Right kidney (tissue), 1 donor: ENCODE data around the gene ZFP36L2.
"Not testable (repeated sequence)": the region's sequence is repeated elsewhere in the genome, so short reads cannot be mapped to it uniquely, and the experiment has no call there.

Source experiments
- DNase-seq: peaks from one replicate; pipeline ENCODE4 v3.0.0-alpha.2; 2016

ZFP36L2 gene

GRCh38 chr2:43209204-43209717, 17.1 kb downstream of the ZFP36L2 start:
- DNase-seq: no peak

DNA sequence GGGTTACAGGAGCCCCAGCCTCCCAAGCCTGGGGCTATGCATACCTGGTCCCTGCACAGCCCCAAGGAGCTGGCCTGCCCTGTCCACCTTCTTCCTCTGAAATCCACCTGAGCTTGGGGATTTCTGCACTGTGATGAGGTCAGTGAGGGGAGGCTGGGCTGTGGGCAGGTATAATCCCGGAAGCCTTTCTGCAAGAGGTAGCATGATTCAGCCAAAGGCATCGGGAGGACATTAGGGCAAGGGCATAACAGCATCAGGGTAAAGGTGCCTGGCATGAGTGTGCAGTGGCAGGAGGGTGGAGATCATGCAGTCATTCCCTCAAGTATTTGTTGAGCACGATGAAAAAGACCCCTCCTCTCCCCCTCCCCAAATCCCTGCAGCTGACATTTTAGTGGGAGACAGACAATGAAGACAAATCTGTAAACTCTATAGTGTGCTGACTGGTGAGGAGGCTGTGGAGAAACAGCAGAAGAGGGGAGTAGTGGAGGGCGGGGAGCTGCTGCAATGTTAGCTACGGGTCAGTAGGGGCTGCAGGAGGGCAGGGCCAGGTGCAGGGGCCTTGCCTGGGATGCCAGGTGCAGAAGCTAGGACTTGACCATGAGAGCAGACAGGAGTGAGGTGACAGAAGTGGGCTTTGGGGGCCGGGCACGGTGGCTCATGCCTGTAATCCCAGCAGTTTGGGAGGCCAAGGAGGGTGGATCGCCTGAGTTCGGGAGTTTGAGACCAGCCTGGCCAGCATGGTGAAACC, 18.7 kb downstream of the ZFP36L2 start:
- no peak for DNase-seq

GRCh38 chr2:43206602-43207001, 19.8 kb downstream of the ZFP36L2 start:
- DNase-seq: no peak

GRCh38 chr2:43203373-43203772, 23.0 kb downstream of the ZFP36L2 start:
- no peak for DNase-seq

- DNase-seq: no peak
Measured at GRCh38 chr2:43202289-43202688, 24.1 kb downstream of the ZFP36L2 start.

- no peak for DNase-seq
Measured at GRCh38 chr2:43201497-43201896, 24.9 kb downstream of the ZFP36L2 start.

DNA sequence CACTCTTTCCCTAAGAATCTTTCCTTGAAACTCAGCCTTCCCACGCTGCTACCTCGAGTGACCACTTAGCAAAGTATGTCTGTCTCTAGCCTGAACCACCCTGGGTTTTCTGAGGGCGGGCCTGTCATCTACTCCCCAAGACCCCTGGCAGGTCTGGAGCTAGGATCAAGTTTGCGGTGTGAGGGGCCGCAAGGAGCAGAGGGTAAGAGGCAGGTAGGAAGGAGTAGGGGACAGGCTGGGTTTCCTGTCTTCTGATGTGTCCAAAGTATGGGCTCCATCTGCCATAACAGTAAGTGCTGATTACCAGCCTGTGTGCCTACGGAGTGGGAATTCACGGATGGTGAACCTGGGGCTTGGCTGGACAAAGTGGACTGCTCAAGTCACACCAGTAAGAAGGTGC, 25.4 kb downstream of the ZFP36L2 start:
- no peak for DNase-seq

GRCh38 chr2:43199492-43200488, 26.6 kb downstream of the ZFP36L2 start:
- DNase-seq: peak; percentile 54

DNA sequence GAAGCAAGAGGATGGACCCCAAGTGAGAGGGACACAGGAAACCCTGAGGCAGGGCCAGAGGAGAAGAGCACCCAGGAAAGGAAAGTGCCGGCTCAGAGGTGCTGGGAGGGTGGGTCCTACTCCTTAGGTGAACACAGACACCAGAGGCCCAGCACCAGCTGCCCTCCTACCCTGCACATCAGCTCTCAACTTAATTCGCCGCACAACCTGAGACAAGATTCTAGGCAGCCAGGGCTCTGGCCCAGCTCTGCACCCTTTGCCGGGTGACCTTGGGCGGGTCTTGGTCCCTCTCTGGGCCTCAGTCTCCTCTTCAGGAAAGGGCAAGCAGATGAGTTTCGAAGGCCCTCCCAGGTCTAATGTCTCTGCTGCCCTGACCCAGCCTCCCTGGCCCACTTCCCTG, 28.1 kb downstream of the ZFP36L2 start:
- DNase-seq: no peak

DNA sequence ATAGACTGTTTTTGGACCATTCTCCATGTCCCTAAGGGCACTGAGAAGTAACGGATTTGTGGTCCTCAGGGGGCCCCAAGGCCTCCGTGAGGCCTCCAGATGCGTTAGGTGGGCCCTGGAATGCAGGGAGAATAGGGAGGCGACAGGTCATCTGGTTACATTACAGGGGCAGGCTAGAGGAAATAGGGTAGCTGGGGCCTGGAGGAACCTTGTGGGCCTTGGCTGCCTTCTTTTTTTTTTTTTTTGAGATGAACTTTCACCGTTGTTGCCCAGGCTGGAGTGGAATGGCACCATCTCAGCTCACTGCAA, 28.9 kb downstream of the ZFP36L2 start:
- DNase-seq: no peak

DNA sequence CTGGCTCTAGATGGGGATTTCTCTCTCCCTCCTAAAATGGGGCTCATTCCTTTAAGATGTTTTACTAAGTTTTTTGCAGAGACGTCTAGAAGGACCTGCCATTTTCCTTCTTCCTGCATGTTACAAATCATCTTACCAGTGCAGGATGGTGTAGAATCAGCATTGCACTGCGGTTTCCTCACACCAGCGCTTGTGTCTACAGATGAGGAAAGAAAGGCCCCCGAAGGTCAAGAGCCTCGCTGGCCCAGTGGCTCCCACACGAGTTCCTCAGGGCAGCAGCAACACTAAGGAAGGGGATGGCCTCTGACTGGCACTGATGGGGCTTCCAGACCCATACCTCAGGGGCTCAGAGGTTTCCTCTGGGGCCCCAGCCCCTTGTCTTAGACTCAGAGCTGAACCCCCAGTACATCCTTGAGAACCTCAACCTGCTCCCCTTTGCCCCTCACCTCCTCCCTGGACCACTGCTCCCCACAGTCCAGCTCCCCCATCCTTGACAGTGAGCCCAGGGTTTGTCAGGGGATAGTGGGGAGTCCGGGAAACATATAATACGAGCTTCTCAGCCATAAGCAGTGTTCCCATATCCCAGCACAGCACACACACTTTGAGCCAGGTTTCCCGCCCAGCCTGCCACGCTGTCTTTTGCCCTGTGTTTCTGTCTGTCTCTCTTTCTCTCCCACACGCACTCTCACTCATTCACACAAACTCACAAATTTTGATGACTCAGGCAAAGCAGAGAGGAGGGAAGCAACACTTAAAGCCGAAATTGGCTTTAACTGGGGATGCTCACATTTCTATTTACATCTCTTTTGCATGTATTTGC, 29.4 kb downstream of the ZFP36L2 start:
- peak; percentile 49 for DNase-seq

DNA sequence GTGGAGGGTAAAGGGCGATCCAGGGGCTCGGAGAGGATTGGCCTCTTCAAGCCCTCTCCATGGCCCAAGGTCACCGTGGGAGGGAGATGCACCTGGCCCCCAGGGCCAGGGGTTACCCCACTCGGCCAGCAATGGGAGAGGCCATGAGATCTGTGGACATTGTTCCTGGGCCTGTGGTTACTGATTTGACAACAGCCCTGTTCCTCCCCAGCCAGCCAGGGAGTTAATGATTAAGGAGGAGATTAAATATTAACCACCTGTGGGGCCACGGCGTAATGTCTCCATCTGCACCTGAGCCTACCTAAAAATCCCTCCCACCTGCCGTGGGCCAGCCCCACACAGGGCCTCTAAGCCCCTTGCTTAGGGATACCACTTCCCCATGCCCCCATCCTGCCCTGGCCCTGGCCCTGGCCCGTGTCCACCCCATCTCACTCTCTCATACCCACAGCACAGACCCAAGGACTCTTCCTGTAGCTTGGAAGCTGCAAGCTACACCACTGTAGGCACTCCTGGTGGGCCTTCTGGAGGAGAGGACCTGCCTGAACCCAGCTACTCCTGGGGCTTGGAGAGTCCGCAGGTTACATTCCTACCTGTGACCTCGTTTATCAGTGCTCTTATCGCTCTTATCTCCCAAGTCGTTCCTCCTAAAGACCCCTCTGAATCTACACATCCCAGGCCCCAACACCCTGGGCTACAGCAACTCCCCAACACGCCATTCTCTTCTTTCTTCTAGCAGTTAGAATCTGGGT, 32.1 kb downstream of the ZFP36L2 start:
- DNase-seq: peak; percentile 76

GRCh38 chr2:43193652-43194120, 32.7 kb downstream of the ZFP36L2 start:
- DNase-seq: no peak

GRCh38 chr2:43192744-43193651, 33.4 kb downstream of the ZFP36L2 start:
- DNase-seq: no peak

DNA sequence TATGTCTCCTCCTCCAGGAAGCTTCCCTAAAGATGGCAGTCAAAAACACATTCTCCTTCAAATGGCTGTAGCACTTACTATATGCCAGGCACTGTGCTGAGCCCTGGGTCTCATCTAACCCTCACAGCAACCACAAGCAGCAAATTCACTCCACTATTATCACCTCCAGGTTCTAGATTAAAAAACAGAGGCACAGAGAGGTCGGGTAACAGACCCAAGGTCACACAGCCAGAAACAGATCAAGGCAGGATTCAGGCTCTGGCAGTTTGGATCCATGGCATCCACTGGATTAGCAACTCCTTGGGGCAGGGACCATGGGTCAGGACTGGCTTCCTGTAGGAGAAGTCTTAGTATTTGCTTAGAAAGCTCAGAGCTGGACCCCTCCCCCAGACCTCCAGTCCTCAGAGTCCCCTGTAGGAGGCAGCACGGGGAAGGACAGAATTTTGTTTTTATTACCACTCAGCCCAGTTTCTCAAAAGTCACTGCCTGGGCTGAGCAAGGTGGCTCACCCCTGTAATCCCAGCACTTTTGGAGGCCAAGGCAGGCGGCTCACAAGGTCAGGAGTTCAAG, 34.4 kb downstream of the ZFP36L2 start:
- DNase-seq: no peak

DNA sequence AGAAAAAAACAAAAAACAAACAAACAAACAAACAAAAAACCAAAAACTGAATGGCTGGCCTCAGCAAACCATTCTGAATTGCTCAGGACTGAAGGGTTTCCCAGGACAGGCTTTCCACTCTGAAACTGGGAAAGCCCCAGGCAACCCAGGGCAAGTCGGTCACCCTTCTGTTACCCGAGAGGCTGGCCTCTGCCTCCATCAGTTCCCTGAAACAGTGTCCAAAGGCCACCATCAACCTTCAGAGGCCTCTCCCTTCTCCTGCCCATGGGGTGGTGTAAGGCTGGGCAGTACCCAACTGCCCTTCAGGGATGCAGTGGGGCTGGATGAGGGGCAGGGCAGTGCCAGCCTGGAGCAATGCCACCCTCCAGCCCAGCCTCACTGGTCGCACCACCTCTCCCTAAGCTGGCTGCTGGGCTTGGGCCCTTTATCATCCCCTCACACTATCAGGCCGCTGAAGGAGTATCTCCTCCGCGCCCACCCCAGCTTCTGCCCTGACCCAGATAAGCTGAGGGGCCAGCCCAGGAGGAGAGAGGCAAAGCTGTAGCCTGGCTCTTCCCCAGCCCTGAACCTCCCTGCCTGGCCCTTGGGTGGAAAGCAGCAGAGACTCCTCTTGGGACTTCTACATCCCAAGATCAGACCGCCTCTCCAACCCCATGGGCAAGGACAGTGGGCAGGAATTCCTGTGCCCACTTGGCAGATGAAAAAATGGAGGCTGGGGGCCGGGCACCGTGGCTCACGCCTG, 35.9 kb downstream of the ZFP36L2 start:
- no peak for DNase-seq

- DNase-seq: not testable (repeated sequence)
Measured at GRCh38 chr2:43189861-43190260, 36.5 kb downstream of the ZFP36L2 start.

- no peak for DNase-seq
Measured at GRCh38 chr2:43188561-43189386, 37.6 kb downstream of the ZFP36L2 start.
